Tongue (tissue), 2 donors: Measurements from ENCODE around the gene CRB1. TPM values are rescaled to one million over a fixed set of nuclear protein-coding genes. Genes with fewer than 3 reads are reported as not detected.

Experiments used
- DNase-seq: peaks from one replicate; pipeline ENCODE4 v3.0.0-alpha.2; 2015
- total RNA-seq: library from RNA; depleted of rRNA; stranded (reverse); fragments of >200 nt; gene quantifications from one replicate; pipeline ENCODE4 v1.2.3, GENCODE V29; 2014

CRB1 gene
- total RNA-seq, 1 donor from 2014 or later = 1.2 TPM

GRCh38 chr1:197304638-197305200, 36.7 kb downstream of the CRB1 start:
- DNase-seq = peak; percentile 20

GRCh38 chr1:197305925-197306324, 37.9 kb downstream of the CRB1 start:
- DNase-seq = peak; percentile 44

GRCh38 chr1:197306381-197307062, 38.5 kb downstream of the CRB1 start:
- no peak for DNase-seq

- DNase-seq = no peak
Measured at GRCh38 chr1:197307136-197307535, 39.1 kb downstream of the CRB1 start.

- no peak for DNase-seq
Measured at GRCh38 chr1:197307551-197307950, 39.5 kb downstream of the CRB1 start.

- DNase-seq = no peak
Measured at GRCh38 chr1:197311081-197311480, 43.0 kb downstream of the CRB1 start.

GRCh38 chr1:197312163-197312562, 44.1 kb downstream of the CRB1 start:
- no peak for DNase-seq

GRCh38 chr1:197313713-197314112, 45.7 kb downstream of the CRB1 start:
- no peak for DNase-seq

GRCh38 chr1:197314682-197315081, 46.6 kb downstream of the CRB1 start:
- peak; percentile 11 for DNase-seq

- DNase-seq = no peak
Measured at GRCh38 chr1:197319631-197320030, 51.6 kb downstream of the CRB1 start.

- DNase-seq = peak; percentile 25
Measured at GRCh38 chr1:197320991-197321531, 53.0 kb downstream of the CRB1 start.

- no peak for DNase-seq
Measured at GRCh38 chr1:197321811-197322210, 53.8 kb downstream of the CRB1 start.

- peak; percentile 15 for DNase-seq
Measured at GRCh38 chr1:197327776-197328364, 59.8 kb downstream of the CRB1 start.

GRCh38 chr1:197330213-197330612, 62.2 kb downstream of the CRB1 start:
- peak; percentile 33 for DNase-seq

GRCh38 chr1:197331565-197331964, 63.5 kb downstream of the CRB1 start:
- DNase-seq = no peak

GRCh38 chr1:197333041-197333440, 65.0 kb downstream of the CRB1 start:
- DNase-seq = no peak

- no peak for DNase-seq
Measured at GRCh38 chr1:197336571-197336970, 68.5 kb downstream of the CRB1 start.

GRCh38 chr1:197339106-197340060, 71.3 kb downstream of the CRB1 start:
- no peak for DNase-seq

- DNase-seq = no peak
Measured at GRCh38 chr1:197341626-197342025, 73.6 kb downstream of the CRB1 start.

- DNase-seq = no peak
Measured at GRCh38 chr1:197342044-197342565, 74.1 kb downstream of the CRB1 start.

GRCh38 chr1:197342669-197343068, 74.6 kb downstream of the CRB1 start:
- DNase-seq = no peak

GRCh38 chr1:197343663-197344273, 75.7 kb downstream of the CRB1 start:
- peak; percentile 15 for DNase-seq
